T-helper 1 cell treated with Interleukin-12 subunit alpha and Interleukin-12 subunit beta and Interleukin-4 antibody, amounts not matched to agents 30 μg/mL and 1 μg/mL, for 36 hours (primary cell): Measurements from ENCODE around the gene EDEM2.
"Not testable (repeated sequence)": the region's sequence is repeated elsewhere in the genome, so short reads cannot be mapped to it uniquely, and the experiment has no call there.

Experiments used
- H3K27ac Mint-ChIP-seq: one replicate; pipeline ENCODE4 v1.8.0; 2021; ENCODE audit warnings: mild to moderate bottlenecking, mixed read lengths
- H3K27me3 Mint-ChIP-seq: one replicate; pipeline ENCODE4 v1.8.0; 2021; ENCODE audit warnings: low read depth, mixed read lengths
- H3K36me3 Mint-ChIP-seq: one replicate; pipeline ENCODE4 v1.8.0; 2021; ENCODE audit warnings: low read depth, mixed read lengths
- H3K4me1 Mint-ChIP-seq: one replicate; pipeline ENCODE4 v1.8.0; 2021; ENCODE audit warnings: low read depth, mixed read lengths
- H3K4me3 Mint-ChIP-seq: one replicate; pipeline ENCODE4 v1.8.0; 2021; ENCODE audit warnings: mild to moderate bottlenecking, moderate library complexity, mixed read lengths
- H3K9me3 Mint-ChIP-seq: one replicate; pipeline ENCODE4 v1.8.0; 2021; ENCODE audit warnings: mixed read lengths

Gene EDEM2

DNA sequence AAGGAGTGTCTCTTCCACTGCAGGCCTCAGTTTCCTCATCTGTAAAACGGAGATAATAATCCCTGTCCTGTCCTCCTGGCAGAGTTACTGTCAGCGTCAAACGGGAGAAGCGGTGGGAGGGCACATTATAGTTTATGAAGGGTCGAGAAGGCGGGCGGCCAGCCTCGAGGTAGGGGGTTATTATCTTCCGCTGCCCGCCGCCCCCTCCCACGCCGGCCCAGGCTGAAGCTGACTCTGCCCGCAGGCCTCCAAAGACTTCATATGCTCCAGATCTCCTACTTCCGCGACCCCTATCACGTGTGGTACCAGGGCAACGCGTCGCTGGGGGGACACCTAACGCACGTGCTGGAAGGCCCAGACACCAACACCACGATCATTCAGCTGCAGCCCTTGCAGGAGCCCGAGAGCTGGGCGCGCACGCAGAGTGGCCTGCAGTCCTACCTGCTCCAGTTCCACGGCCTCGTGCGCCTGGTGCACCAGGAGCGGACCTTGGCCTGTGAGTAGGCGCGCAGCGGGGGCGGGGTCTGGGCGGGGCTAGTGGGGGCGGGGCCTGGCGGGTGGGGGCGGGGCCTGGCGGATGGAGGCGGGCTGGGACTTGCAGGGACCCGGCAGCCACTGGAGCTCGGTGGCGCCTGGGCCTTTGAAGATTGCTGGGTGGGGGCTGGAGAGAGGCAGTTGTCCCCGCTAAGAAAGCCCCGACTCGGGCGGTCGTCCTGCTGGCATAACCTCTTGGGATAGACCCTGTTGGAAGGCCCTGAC lies 27.5 kb upstream of the EDEM2 start:
- H3K9me3 Mint-ChIP-seq: no peaks in the 10 kb centered on the region

DNA sequence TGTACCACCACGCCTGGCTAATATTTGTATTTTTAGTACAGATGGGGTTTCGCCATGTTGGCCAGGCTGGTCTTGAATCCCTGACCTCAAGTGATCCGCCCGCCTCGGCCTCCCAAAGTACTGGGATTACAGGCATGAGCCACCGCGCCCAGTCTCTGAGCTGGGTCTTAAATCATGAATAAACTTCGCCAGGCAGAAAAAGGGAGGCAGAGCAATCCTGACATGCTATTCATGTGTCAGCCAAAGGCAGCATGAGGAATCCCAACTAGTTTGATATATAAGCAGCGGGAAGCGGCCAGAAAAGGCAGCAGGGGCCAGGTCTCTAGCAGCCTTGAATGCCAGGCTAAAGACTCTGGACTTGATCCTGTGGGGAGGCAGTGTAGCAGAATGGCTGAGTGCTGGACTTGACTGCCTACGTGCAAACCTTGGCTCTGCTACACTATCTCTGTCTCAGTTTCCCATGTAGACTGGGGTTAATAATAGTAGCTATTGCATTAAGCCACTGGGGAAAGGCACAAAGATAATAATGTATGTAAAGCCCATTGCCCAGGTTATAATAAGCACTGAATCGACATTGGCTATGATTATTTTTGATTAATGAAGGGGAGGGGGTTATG lies 26.5 kb upstream of the EDEM2 start:
- H3K9me3 Mint-ChIP-seq: no peaks in the 10 kb centered on the region
- H3K4me3 Mint-ChIP-seq: no peak overlapping the region
- H3K36me3 Mint-ChIP-seq: no peaks in the 10 kb centered on the region
- H3K4me1 Mint-ChIP-seq: peaks cover 12% of the 10 kb centered on the region
- H3K27me3 Mint-ChIP-seq: no peaks in the 10 kb centered on the region
- H3K27ac Mint-ChIP-seq: no peak overlapping the region

More for the DNA sequence above, 27.5 kb upstream of the EDEM2 start:
- Mint-ChIP-seq H3K27me3 (no peaks in the 10 kb centered on the region), H3K27ac (no peak overlapping the region), H3K36me3 (no peaks in the 10 kb centered on the region), H3K4me3 (no peak overlapping the region), H3K4me1 (peaks cover 12% of the 10 kb centered on the region)

DNA sequence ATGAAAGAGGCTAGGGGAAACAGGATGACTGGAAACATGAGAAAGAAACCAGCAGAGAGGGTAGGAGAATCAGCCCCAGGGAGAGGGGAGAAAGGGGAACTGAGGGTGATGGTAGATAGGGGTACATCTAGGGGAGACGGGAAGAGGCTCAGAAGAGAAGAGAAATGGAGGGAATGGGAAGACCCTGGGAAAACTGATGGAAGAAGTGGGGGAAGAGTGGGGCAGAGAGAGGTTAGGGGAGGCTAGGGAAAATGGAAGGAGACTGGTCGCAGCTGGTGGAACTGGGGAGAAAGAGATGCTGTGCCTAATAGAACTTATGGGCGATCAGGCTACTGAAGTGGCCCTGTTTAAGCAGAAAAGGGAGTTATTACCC lies 25.3 kb upstream of the EDEM2 start:
- H3K36me3 Mint-ChIP-seq: no peaks in the 10 kb centered on the region
- H3K27ac Mint-ChIP-seq: no peak overlapping the region
- H3K27me3 Mint-ChIP-seq: no peaks in the 10 kb centered on the region
- H3K9me3 Mint-ChIP-seq: no peaks in the 10 kb centered on the region
- H3K4me1 Mint-ChIP-seq: peaks cover 12% of the 10 kb centered on the region
- peak overlapping the region; percentile 62 for H3K4me3 Mint-ChIP-seq

GRCh38 chr20:35171753-35172433 lies 24.8 kb upstream of the EDEM2 start, which contains the start of gene PROCR:
Gene PROCR, plus strand, starts transcription at chr20:35172072. Its CDS starts 83 bp downstream, at chr20:35172155.
- Mint-ChIP-seq H3K9me3 (no peaks in the 10 kb centered on the region), H3K4me1 (peaks cover 12% of the 10 kb centered on the region), H3K4me3 (peak within 1 kb of the TSS; percentile 62), H3K27ac (peak within 1 kb of the TSS; percentile 56), H3K36me3 (no peaks in the 10 kb centered on the region), H3K27me3 (no peaks in the 10 kb centered on the region)

DNA sequence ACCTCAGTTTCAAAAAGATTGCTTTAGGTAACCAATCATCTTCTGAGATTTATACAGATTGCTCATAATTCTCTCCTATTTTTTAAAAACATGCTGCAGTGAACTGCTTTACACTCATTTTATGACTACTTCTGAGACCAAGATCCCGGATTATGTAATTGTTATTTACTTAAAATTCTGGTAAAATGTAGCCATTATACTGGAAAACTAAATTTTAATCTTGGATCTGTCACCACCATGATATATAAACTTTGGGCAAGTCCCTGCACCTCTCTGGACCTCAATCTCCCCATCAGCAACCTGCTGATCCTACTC lies 24.3 kb upstream of the EDEM2 start:
- H3K9me3 Mint-ChIP-seq: no peaks in the 10 kb centered on the region
- H3K4me1 Mint-ChIP-seq: peaks cover 12% of the 10 kb centered on the region
- peak overlapping the region; percentile 62 for H3K4me3 Mint-ChIP-seq
- H3K27ac Mint-ChIP-seq: no peak overlapping the region
- H3K27me3 Mint-ChIP-seq: no peaks in the 10 kb centered on the region
- no peaks in the 10 kb centered on the region for H3K36me3 Mint-ChIP-seq

- not testable (repeated sequence) for H3K9me3 Mint-ChIP-seq, H3K36me3 Mint-ChIP-seq, H3K27me3 Mint-ChIP-seq, H3K4me3 Mint-ChIP-seq, H3K27ac Mint-ChIP-seq
- H3K4me1 Mint-ChIP-seq: peaks cover 12% of the 10 kb centered on the region
Measured at GRCh38 chr20:35168701-35169409, 21.7 kb upstream of the EDEM2 start.

DNA sequence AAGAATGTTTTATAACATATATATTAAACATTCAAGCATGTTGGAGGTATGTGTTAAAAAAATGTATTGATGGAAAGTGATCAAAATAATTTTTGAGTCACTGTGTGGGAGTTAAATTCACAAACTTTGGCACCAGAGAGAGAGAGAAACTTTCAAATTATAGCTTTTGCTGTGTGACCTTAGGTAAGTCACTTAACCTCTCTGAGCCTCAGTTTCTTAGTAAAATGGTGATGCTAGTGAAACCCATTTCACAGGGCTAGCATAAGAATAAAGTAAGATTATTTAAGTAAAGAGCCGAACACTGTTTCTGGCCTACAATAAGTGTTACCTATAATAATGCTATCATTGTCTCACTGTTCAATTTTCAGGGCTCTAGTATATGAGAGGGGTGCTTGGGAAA lies 20.7 kb upstream of the EDEM2 start:
- H3K4me1 Mint-ChIP-seq: peaks cover 12% of the 10 kb centered on the region
- H3K36me3 Mint-ChIP-seq: no peaks in the 10 kb centered on the region
- H3K4me3 Mint-ChIP-seq: no peak overlapping the region
- H3K9me3 Mint-ChIP-seq: peaks cover 7% of the 10 kb centered on the region
- no peak overlapping the region for H3K27ac Mint-ChIP-seq
- H3K27me3 Mint-ChIP-seq: no peaks in the 10 kb centered on the region

DNA sequence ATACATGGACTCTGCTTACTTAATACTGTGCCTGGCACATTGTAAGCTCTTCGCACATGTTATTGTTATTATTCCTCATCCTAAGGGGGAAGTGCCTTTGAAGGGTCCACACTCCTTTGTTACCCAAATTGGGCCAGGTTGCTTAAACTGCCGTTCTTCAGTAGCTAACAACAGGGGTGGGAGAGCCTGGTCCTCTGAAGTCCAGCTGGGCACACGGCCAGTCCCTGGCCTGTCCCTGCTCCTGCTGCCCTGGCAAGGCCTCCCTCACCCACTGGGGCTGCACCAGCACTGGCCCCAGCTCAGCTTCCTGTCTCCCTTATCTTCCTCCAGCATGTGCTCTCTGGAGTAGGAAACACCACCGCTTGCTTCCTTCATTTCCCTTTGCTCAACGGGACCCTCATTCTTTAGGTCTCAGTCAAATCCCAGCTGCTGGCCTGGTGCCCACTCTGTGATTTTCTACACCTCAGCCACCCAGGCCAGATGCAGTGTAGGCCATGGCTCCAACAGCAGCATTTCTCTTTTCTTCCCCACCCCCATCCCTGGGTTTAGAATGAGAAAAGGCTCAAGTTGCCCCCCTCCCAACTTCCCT lies 19.2 kb upstream of the EDEM2 start:
- no peaks in the 10 kb centered on the region for H3K27me3 Mint-ChIP-seq
- H3K36me3 Mint-ChIP-seq: no peaks in the 10 kb centered on the region
- H3K4me3 Mint-ChIP-seq: no peak overlapping the region
- H3K4me1 Mint-ChIP-seq: peaks cover 6% of the 10 kb centered on the region
- no peak overlapping the region for H3K27ac Mint-ChIP-seq
- peaks cover 7% of the 10 kb centered on the region for H3K9me3 Mint-ChIP-seq

- Mint-ChIP-seq H3K36me3 (no peaks in the 10 kb centered on the region), H3K4me3 (no peak overlapping the region), H3K9me3 (peaks cover 7% of the 10 kb centered on the region), H3K27ac (no peak overlapping the region), H3K4me1 (peaks cover 5% of the 10 kb centered on the region), H3K27me3 (no peaks in the 10 kb centered on the region)
Measured at GRCh38 chr20:35165221-35166185, 18.4 kb upstream of the EDEM2 start.

DNA sequence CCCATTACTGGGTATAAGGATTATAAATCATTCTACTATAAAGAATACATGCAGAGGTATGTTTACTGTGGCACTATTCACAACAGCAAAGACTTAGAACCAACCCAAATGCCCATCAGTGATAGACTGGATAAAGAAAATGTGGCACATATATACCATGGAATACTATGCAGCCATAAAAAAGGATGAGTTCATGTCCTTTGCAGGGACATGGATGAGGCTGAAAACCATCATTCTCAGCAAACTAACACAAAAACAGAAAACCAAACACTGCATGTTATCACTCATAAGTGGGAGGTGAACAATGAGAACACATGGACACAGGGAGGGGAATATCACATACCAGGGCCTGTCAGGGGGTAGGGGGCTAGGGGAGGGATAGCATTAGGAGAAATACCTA lies 17.4 kb upstream of the EDEM2 start:
- H3K27ac Mint-ChIP-seq, H3K9me3 Mint-ChIP-seq, H3K4me3 Mint-ChIP-seq, H3K36me3 Mint-ChIP-seq, H3K27me3 Mint-ChIP-seq, H3K4me1 Mint-ChIP-seq: not testable (repeated sequence)

GRCh38 chr20:35160341-35160740 lies 13.2 kb upstream of the EDEM2 start:
- not testable (repeated sequence) for H3K4me3 Mint-ChIP-seq, H3K4me1 Mint-ChIP-seq, H3K27ac Mint-ChIP-seq, H3K27me3 Mint-ChIP-seq, H3K36me3 Mint-ChIP-seq, H3K9me3 Mint-ChIP-seq

- Mint-ChIP-seq H3K27ac (no peak overlapping the region), H3K36me3 (no peaks in the 10 kb centered on the region), H3K4me1 (peaks cover 5% of the 10 kb centered on the region), H3K9me3 (no peaks in the 10 kb centered on the region), H3K4me3 (no peak overlapping the region), H3K27me3 (no peaks in the 10 kb centered on the region)
Measured at GRCh38 chr20:35156978-35157377, 9.8 kb upstream of the EDEM2 start.

DNA sequence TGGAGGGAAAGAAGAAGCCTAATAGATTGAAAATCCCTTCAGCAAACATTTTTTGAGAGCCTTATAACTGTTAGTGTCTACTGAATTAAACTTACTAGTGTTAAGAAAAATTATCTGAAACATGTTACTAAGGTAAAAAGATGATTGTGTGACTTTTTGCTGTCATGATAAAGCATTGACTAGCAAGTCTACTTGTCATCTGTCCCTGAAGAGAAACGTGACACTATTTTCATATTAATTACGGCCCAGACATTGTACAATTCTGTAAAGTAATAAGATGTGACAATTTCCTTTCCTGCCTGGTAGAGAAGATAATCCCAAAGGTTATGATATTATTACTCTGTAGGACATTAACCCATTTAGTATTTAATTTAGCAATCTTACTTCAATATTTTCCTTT lies 8.8 kb upstream of the EDEM2 start:
- Mint-ChIP-seq H3K9me3 (no peaks in the 10 kb centered on the region), H3K4me3 (no peak overlapping the region), H3K36me3 (no peaks in the 10 kb centered on the region), H3K4me1 (no peaks in the 10 kb centered on the region), H3K27ac (no peak overlapping the region), H3K27me3 (peaks cover 4% of the 10 kb centered on the region)

DNA sequence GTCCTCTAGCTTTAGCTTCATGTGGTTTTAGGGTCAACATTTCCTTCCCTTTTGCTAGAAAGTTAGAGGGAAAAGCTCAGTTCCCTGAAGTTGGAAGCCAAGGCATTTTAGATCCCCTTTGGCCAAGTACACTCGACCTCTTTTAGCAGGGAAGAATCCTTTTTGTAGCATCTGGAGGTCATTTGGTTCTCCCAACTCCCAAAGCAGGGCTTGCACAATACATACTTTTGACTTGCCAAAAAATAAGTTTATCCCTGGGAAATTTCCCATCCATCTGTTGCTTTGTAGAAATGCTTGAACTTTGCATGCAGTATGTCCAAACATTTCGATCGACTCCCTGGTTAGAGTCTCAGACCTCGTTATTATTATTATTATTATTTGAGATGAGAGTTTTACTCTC lies 4.6 kb upstream of the EDEM2 start:
- H3K27me3 Mint-ChIP-seq: peaks cover 6% of the 10 kb centered on the region
- H3K36me3 Mint-ChIP-seq: no peaks in the 10 kb centered on the region
- peaks cover 8% of the 10 kb centered on the region for H3K4me1 Mint-ChIP-seq
- no peak overlapping the region for H3K27ac Mint-ChIP-seq
- H3K9me3 Mint-ChIP-seq: no peaks in the 10 kb centered on the region
- H3K4me3 Mint-ChIP-seq: no peak overlapping the region
